HCT116 (cell line): ENCODE results near the gene DLST.

ENCODE experiments used
- ELF1 ChIP-seq: IDR thresholded peaks from 2 replicates; pipeline ENCODE4 v1.6.1; 2012; ENCODE audit warnings: low read depth, borderline replicate concordance
- POLR2A ChIP-seq: IDR thresholded peaks from 2 replicates; pipeline ENCODE4 v1.7.0; 2011; ENCODE audit warnings: borderline replicate concordance; ENCODE audit not compliant: insufficient read depth, insufficient read length; ENCODE audit errors: extremely low read depth
- SRF ChIP-seq: IDR thresholded peaks from 2 replicates; pipeline ENCODE4 v1.6.1; 2012; ENCODE audit warnings: low read depth

DNA sequence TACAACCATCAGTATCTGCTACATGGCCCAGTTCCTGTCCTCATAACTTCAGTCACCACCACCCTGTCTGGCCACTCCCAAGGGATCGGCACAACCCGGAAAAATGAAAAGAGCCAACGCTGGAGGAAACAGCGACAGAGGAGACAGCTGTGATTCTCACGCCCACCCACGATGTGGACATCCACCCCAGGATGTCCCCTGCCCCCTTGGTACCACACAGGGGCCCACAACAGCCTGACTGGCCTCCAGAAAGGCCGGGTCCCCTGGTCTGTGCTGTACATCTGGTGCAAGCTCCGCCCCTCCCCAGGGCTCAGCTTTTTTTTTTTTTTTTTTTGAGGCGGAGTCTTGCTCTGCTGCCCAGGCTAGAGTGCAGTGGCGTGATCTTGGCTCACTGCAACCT, 28.8 kb downstream of the DLST start:
- TF ChIP-seq ELF1 (no peak), POLR2A (no peak), SRF (no peak)
